Caco-2 (cell line): Measurements from ENCODE around the gene DHRS11. TPM values are rescaled to one million over a fixed set of nuclear protein-coding genes. Genes with fewer than 3 reads are reported as not detected.
A peak's percentile ranks its signal among the peaks of the same experiment; 100 is the strongest.

Experiments
- BruUV-seq: library from RNA; stranded (reverse); fragments of 400-500 nt; replicated peaks from 2 replicates; lab custom pipeline; 2021; lab: Mats Ljungman, UMichigan
- CTCF ChIA-PET: fragments of 300-600 bp; sonication (Branson Sonifier 250); formaldehyde crosslinking; loops from one replicate; lab custom pipeline; 2022; ENCODE audit warnings: antibody characterized with exemption; lab: Charles Lee
- POLR2A ChIA-PET: fragments of 300-600 bp; sonication (Branson Sonifier 250); formaldehyde crosslinking; loops from one replicate; lab custom pipeline; 2022; ENCODE audit warnings: antibody characterized with exemption; lab: Charles Lee
- DNase-seq, 2 experiments: peaks; one replicate each; pipeline versions ENCODE4 v3.0.0 to v3.0.0-alpha.2; 2020 to 2022
- H3K27me3 ChIP-seq: replicated peaks from 2 replicates; pipeline ENCODE4 v1.6.0; 2011; ENCODE audit warnings: low read length; ENCODE audit not compliant: control insufficient read depth, insufficient read depth
- H3K36me3 ChIP-seq: 2 replicates; pipeline ENCODE4 v1.5.1; 2011; ENCODE audit warnings: low read length; ENCODE audit not compliant: control insufficient read depth, insufficient read depth
- H3K4me1 ChIP-seq: fragments of 250-450 bp; sonication (Bioruptor Pico); 2 replicates; pipeline ENCODE4 v1.5.1; 2020; ENCODE audit warnings: mild to moderate bottlenecking
- H3K4me3 ChIP-seq: 2 replicates; pipeline ENCODE4 v1.5.1; 2011; ENCODE audit warnings: low read depth, mild to moderate bottlenecking, control low read depth, low read length
- H3K9me3 ChIP-seq: fragments of 250-450 bp; sonication (Bioruptor Pico); 2 replicates; pipeline ENCODE4 v1.5.1; 2020; ENCODE audit warnings: mild to moderate bottlenecking, moderate library complexity
- H3K27ac Mint-ChIP-seq: one replicate; pipeline ENCODE4 v1.8.0; 2022; ENCODE audit warnings: mixed read lengths; ENCODE audit not compliant: unreplicated experiment
- H3K27me3 Mint-ChIP-seq: one replicate; pipeline ENCODE4 v1.8.0; 2022; ENCODE audit warnings: mixed read lengths; ENCODE audit not compliant: insufficient read depth, unreplicated experiment
- H3K36me3 Mint-ChIP-seq: one replicate; pipeline ENCODE4 v1.8.0; 2022; ENCODE audit warnings: mild to moderate bottlenecking, mixed read lengths; ENCODE audit not compliant: insufficient read depth, unreplicated experiment
- H3K4me1 Mint-ChIP-seq: one replicate; pipeline ENCODE4 v1.8.0; 2022; ENCODE audit warnings: low read depth, mixed read lengths; ENCODE audit not compliant: unreplicated experiment
- H3K4me3 Mint-ChIP-seq: one replicate; pipeline ENCODE4 v1.8.0; 2022; ENCODE audit warnings: mild to moderate bottlenecking, moderate library complexity, mixed read lengths; ENCODE audit not compliant: unreplicated experiment
- H3K9me3 Mint-ChIP-seq: one replicate; pipeline ENCODE4 v1.8.0; 2022; ENCODE audit warnings: mixed read lengths; ENCODE audit not compliant: unreplicated experiment
- CTCF ChIP-seq, 2 experiments: fragments of 200-600 bp in 1 of 2; IDR thresholded peaks; 1 replicate in 1 of 2; 2 replicates in 1 of 2; pipeline versions ENCODE4 v1.5.1 to v1.8.0; 2011 to 2022; ENCODE audit warnings: antibody characterized with exemption in 1 of 2, control low read depth in 1 of 2, inconsistent platforms in 1 of 2, low read depth in 1 of 2, low read length in 1 of 2, mild to moderate bottlenecking in 1 of 2, moderate library complexity in 1 of 2; ENCODE audit not compliant: insufficient read depth in 1 of 2, severe bottlenecking in 1 of 2, unreplicated experiment in 1 of 2
- intact Hi-C: fragments of 100-400 bp; cut with micrococcal nuclease; formaldehyde crosslinking; loops from one replicate; pipeline ENCODE4 v1.10.0; 2022; ENCODE audit not compliant: unreplicated experiment
- total RNA-seq: library from RNA; stranded (reverse); gene quantifications from 2 replicates; pipeline ENCODE4 v1.2.3, GENCODE V29; 2022

The DHRS11 gene
- total RNA-seq, 1 experiment from 2014 or later: 44.7 TPM

GRCh38 chr17:36592316-36592715 is 637 bp downstream of the DHRS11 start:
- peaks cover 30% of the 10 kb centered on the region for H3K4me1 Mint-ChIP-seq
- H3K27ac Mint-ChIP-seq: peak overlapping the region; percentile 91
- peaks cover 30% of the 10 kb centered on the region for H3K4me1 ChIP-seq
- H3K36me3 Mint-ChIP-seq: peaks cover 75% of the 10 kb centered on the region
- no peaks in the 10 kb centered on the region for H3K27me3 Mint-ChIP-seq
- peak in 1 of 2 experiments; percentile 45 for DNase-seq
- intact Hi-C loops: loop anchor here (1.0 to 5.0 kb wide), 2 partner anchors 9 to 45 kb away; partner anchors contain the start of gene MRM1
- ChIA-PET POLR2A (interaction anchor here (2.2 to 2.3 kb wide), 2 partner anchors 10 to 47 kb away, joined by 19 to 35 read pairs; partner anchors contain the start of genes GGNBP2 and MRM1), CTCF (interaction anchor here (0.5 to 2.7 kb wide), 4 partner anchors 10 to 828 kb away, joined by 3 to 30 read pairs (median 6); partner anchors contain the start of genes MRM1, MYO19 and PIGW)
- H3K4me3 Mint-ChIP-seq: peak overlapping the region; percentile 86
- peak overlapping the region; percentile 96 for H3K4me3 ChIP-seq
- H3K36me3 ChIP-seq: peaks cover 6% of the 10 kb centered on the region
- no peaks in the 10 kb centered on the region for H3K9me3 ChIP-seq
- BruUV-seq: no TSS peak
- no peaks in the 10 kb centered on the region for H3K27me3 ChIP-seq
- no peak for TF ChIP-seq CTCF (IDR thresholded peaks at IDR 0.05; ENCODE audit: insufficient read depth in 1 of 2, low read depth in 1 of 2, low read length in 1 of 2, severe bottlenecking in 1 of 2, unreplicated experiment in 1 of 2)
- no peaks in the 10 kb centered on the region for H3K9me3 Mint-ChIP-seq

GRCh38 chr17:36592716-36593321 is 1.1 kb downstream of the DHRS11 start:
- BruUV-seq: no TSS peak
- peak overlapping the region; percentile 86 for H3K4me3 Mint-ChIP-seq
- peaks cover 30% of the 10 kb centered on the region for H3K4me1 ChIP-seq
- TF ChIP-seq CTCF (IDR thresholded peaks at IDR 0.05; ENCODE audit: insufficient read depth in 1 of 2, low read depth in 1 of 2, low read length in 1 of 2, severe bottlenecking in 1 of 2, unreplicated experiment in 1 of 2): no peak
- intact Hi-C loops: loop anchor here (1.0 to 5.0 kb wide), 2 partner anchors 8 to 46 kb away; partner anchors contain the start of gene MRM1
- H3K9me3 Mint-ChIP-seq: no peaks in the 10 kb centered on the region
- peak overlapping the region; percentile 91 for H3K27ac Mint-ChIP-seq
- DNase-seq: peak; percentile 68 to 87
- H3K9me3 ChIP-seq: no peaks in the 10 kb centered on the region
- CTCF ChIA-PET: interaction anchor here (0.6 to 2.7 kb wide), 3 partner anchors 9 to 646 kb away, joined by 4 to 30 read pairs (median 7); partner anchors contain the start of genes MRM1, MYO19 and PIGW
- no peaks in the 10 kb centered on the region for H3K27me3 ChIP-seq
- H3K36me3 ChIP-seq: peaks cover 6% of the 10 kb centered on the region
- H3K36me3 Mint-ChIP-seq: peaks cover 70% of the 10 kb centered on the region
- POLR2A ChIA-PET: interaction anchor here (2.2 to 2.3 kb wide), 2 partner anchors 9 to 48 kb away, joined by 19 to 35 read pairs; partner anchors contain the start of genes GGNBP2 and MRM1
- H3K27me3 Mint-ChIP-seq: no peaks in the 10 kb centered on the region
- peaks cover 35% of the 10 kb centered on the region for H3K4me1 Mint-ChIP-seq
- peak overlapping the region; percentile 96 for H3K4me3 ChIP-seq

GRCh38 chr17:36593656-36594316 is 2.1 kb downstream of the DHRS11 start:
- DNase-seq: peak in 1 of 2 experiments; percentile 38
- Mint-ChIP-seq H3K4me3 (peak overlapping the region; percentile 86), H3K4me1 (peaks cover 35% of the 10 kb centered on the region), H3K27me3 (no peaks in the 10 kb centered on the region), H3K27ac (peak overlapping the region; percentile 91), H3K9me3 (no peaks in the 10 kb centered on the region), H3K36me3 (peaks cover 63% of the 10 kb centered on the region)
- Histone ChIP-seq H3K4me3 (no peak overlapping the region), H3K27me3 (no peaks in the 10 kb centered on the region), H3K36me3 (peaks cover 6% of the 10 kb centered on the region), H3K4me1 (peaks cover 30% of the 10 kb centered on the region), H3K9me3 (no peaks in the 10 kb centered on the region)
- ChIA-PET CTCF (interaction anchor here (1.7 to 2.7 kb wide), 2 partner anchors 8 to 59 kb away, joined by 7 to 30 read pairs; partner anchors contain the start of genes MRM1, MYO19 and PIGW), POLR2A (interaction anchor here (2.2 to 2.3 kb wide), 2 partner anchors 8 to 49 kb away, joined by 19 to 35 read pairs; partner anchors contain the start of genes GGNBP2 and MRM1)
- intact Hi-C loops: loop anchor here (5.0 kb wide), 1 partner anchor 46 kb away; no protein-coding TSS in a partner anchor
- TF ChIP-seq CTCF (IDR thresholded peaks at IDR 0.05; ENCODE audit: insufficient read depth in 1 of 2, low read depth in 1 of 2, low read length in 1 of 2, severe bottlenecking in 1 of 2, unreplicated experiment in 1 of 2): no peak
- BruUV-seq: TSS peak; percentile 26
